Endometrial microvascular endothelial cells (primary cell): ENCODE measurements around the gene SLC39A7. TPM values are rescaled to one million over a fixed set of nuclear protein-coding genes. Genes with fewer than 3 reads are reported as not detected.
"Not testable (repeated sequence)": the region's sequence is repeated elsewhere in the genome, so short reads cannot be mapped to it uniquely, and the experiment has no call there.

ENCODE experiments used
- in situ Hi-C: cut with HindIII; loops from 2 replicates; pipeline ENCODE4 v1.10.0; 2017; ENCODE audit warnings: low sequenced_read_pairs, low pct_unique_long_range_greater_than_20kb; ENCODE audit errors: inconsistent ontology term
- total RNA-seq: library from RNA; depleted of rRNA; stranded (reverse); fragments of >200 nt; gene quantifications from one replicate; pipeline ENCODE4 v1.2.3, GENCODE V29; 2015; ENCODE audit errors: inconsistent ontology term

Gene SLC39A7
- total RNA-seq, 1 donor from 2014 or later, result 102 TPM

DNA sequence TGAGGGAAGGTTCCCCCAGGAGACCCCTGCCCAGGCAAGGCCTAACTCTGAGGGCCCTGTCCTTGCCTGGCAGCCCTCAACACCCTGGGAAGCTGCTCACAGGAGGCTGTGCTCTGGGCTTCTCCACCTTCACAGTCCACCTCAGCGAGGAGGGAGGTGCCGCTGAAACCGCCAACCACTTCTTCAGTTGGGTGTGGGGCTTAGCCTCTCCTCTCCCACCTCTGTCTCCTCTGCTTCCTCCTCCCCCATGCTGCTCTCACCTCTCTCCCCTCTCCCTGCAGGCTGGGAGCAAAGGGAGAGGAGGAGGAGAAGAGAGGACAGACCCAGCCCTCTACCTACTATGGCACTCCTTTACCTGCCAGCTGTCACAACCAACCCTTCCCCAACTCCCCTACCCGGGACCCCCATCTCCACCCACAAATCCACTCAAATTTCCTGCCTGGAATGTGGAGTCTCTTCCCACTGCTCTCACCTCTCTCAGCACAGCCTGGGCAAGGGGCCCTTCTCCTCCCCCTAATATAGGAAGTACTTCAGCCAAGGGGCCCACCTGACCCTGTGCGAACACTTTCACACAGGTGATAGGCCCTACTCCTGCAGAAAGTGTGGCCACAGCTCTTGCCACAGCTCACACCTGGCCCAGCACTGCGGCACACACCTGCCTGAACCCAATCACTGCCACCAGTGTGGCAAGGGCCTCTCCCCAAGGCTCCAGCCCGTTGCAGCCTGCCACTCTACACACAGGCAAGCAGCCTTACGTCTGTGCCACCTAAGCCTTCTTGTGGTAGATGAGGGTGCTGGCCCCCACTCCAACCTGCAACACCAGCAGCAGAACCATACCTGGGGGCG is 14.8 kb downstream of the SLC39A7 start:
- in situ Hi-C loops, result no loop called here

DNA sequence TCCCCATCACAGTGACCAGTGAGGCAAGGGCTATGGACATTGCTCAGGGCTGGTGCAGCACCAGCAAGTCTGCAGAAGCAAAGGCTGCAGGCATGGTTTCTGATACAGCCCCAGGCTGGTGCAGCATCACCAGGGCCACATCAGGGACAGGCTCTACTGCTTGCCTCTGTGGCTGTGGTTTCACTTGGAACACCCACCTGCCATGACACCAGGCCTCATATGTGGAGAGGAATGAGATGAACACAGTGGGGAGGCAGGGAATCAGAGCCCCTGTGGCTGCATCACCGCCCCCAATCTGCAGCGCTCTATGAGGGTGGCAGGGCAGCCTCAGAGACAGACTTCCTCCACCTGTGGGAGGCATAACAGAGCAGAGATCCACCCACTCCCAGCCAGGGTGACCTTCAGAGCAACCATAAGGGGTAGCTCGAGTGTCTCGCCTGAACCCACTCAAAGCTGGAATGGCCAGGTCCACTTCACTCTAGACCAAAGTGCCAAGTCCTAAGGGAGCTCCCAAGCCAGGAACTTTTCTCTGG is 15.5 kb downstream of the SLC39A7 start:
- in situ Hi-C loops, result no loop called here

DNA sequence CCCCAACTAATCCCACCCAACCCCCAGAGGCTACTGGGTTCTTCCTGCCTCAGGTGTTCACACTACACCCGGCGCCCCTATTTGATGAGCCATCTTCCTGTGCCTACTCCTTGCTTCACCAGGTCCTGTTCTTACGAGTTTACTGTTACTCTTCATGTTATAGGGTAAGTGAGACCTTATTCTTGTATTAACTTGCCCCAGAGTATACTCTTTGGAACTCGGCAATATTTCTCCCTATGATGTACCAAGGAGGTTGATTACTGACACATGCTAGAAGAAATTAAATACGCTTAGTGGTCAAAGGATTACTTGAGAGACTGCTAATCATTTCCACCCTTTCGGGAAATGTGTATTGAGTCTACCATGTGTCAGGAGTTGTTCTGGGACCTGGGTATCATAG is 16.6 kb downstream of the SLC39A7 start:
- in situ Hi-C loops, result no loop called here

DNA sequence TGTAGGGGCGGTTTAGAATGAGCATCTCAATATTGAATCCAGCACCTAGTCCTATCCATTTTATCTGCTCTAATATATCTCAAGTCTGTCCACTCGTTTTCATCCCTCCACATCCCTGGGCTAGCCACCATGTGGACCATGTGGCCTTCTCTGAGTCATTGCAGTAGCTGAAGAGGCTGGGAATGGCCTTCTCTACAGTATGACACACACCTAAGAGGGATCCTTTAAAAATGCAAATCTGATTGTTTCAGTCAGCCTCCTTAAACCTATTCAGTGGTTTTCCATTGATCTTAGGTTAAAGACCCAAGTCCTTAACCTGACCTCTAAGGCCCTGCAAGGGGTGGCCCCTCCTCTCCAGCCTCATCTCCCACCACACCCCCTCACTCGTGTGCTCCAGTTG is 17.0 kb downstream of the SLC39A7 start:
- in situ Hi-C loops, result no loop called here

DNA sequence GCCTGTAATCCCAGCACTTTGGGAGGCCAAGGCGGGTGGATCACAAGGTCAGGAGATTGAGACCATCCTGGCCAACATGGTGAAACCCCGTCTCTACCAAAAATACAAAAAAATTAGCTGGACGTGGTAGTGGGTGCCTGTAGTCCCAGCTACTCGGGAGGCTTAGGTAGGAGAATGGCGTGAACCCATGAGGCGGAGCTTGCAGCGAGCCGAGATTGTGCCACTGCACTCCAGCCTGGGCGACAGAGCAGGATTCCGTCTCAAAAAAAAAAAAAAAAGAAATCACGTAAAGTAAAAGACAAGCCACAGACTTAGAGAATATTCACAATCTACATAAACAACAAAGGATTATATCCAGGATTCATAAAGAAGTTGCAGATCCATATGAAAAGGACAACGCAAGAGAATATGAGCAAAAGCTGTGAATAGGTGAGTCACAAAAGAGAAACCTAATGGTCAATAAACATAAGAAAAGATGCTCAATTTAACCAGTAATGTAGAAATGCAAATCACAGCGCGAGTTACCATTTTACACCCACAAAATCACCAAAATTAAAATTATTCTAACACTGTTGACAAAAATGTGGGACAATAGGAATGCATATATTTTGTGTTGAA is 25.9 kb downstream of the SLC39A7 start:
- in situ Hi-C loops, result not testable (repeated sequence)

DNA sequence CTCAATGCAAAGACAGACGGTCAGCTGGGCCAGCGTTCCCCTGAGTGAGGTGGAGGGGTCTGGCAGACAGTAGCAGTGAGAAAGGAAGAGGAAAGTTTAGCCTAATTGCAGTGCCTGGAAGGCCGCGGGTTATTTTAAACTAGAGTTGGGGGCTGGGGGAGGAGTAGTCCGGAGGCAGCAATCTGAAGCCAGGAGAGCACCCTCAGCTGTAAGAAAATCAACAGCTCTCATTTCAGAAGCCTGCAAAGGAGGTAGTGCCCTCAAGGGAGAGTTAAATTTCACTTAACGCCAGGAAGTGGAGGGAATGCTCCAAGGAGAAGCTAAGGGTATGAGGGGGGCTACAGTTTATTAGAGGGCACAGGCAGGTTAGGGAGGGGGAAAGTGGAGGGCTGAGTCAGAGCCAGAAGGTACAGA is 34.6 kb downstream of the SLC39A7 start:
- in situ Hi-C loops, result no loop called here

DNA sequence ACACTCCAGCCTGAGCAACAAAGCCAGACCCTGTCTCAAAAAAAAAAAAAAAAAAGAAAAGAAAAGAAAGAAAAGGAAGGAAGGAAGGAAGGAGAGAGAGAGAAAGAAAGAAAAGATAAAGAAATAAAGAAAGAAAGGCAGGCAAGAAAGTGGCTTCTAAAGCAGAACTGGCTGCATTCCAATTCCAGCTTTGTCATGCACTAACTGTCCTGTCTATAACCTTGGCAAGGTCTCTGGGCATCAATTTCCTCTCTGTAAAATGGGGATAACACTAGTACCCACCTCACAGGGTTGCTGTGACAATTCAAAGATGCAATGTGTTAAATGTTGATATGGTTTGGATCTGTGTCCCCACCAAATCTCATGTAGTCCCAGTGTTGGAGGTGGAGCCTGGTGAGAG is 35.7 kb downstream of the SLC39A7 start:
- in situ Hi-C loops, result no loop called here

DNA sequence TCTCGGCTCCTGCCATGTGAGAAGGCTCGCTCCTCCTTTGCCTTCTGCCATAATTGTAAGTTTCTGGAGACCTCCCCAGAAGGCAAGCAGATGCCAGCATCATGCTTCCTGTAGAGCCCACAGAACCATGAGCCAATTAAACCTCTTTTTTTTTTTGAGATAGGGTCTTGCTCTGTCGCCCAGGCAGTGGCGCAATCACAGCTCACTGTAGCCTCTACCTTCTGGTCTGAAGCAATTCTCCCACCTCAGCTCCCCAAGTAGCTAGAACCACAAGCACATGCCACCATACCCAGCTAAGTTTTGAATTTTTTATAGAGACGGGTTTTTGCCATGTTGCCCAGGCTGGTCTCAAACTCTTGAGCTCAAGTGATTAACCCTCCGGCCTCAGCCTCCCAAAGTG is 36.2 kb downstream of the SLC39A7 start:
- in situ Hi-C loops, result no loop called here

DNA sequence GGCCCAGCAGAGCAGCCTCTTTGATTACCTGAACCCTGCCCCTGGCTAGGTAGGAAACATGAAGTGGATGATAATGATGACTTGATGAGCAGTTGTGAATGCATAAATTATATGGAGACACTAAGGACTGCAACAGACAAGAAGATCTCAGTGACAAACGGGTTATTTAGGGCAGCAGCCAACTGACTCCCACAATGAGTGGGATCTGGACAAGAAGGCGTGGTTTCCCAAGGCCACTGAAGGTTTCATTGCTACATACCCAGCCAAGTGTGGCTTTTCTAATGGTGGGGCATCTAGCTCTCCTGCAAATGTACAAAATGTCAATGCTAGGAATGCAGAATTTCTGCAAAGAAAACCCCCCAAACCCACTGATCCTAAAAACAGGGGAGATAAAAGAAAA is 37.1 kb downstream of the SLC39A7 start:
- in situ Hi-C loops, result no loop called here

DNA sequence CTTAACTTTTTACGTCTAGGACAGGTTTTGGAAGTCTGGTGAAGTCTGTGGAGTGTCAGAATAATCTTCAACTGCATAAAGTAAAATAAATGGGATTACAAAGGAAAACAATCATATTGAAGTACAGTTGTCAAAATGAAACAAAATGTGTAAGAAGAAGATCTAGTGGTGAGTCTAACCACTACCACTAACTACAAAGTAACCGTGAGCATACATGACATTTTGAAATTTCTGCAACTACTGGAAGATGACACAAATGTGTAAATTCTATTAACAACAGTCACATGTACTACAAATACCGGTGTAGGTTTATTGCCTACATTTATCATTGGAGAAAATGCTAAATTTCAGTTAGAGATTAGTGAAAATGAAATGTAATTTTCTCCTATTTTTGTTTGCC is 41.3 kb downstream of the SLC39A7 start:
- in situ Hi-C loops, result no loop called here

DNA sequence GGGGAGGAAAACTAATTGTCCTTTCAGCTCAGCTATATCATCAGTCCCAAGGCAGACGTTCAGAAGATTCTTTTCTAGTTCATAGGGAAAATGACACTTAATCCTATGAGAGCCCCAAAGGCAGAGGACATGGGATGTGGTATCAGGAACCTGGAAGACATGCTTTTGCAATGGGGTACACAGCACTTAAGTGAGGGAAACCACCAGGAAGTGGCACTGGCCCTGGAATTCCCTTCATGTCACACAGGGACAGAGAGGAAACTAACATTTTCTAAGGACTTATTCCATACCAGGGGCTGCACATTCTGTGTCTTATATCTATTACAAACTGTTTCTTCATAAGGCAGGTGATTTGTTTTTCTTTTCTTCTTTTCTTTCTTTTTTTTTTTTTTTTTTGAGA is 42.8 kb downstream of the SLC39A7 start:
- in situ Hi-C loops, result no loop called here

DNA sequence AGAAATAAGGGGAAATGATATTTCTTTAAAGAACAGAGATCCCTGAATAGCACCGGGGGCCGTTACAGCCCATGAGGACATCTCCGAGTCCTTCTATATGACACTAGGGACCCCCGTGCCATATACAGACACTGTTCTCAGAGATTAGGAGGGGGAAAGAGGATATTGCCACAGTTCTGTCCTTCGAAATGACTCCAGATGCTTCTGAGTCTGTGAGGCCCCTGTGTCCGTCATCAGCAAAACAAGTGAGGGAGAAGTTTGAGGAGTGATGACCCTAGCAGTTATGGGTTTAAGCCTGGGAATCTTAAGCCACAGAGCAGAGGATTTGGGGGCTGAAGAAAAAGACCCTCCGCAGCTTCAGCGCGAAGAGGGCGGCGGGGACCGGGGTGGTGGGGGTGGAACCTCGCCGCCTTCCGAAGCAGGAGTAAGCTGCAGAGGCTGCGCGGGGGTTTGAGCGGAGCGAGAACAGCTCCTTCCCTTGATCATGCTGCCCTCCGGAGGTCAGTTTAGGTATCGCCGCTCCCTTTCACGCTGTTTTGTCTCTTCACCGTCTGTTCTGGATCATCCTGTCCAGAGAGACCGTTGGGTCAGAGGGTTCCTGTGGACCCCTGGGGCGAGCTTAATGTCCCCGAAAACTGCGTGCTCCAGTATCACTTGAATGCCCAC is 47.4 kb downstream of the SLC39A7 start:
- in situ Hi-C loops, result no loop called here

DNA sequence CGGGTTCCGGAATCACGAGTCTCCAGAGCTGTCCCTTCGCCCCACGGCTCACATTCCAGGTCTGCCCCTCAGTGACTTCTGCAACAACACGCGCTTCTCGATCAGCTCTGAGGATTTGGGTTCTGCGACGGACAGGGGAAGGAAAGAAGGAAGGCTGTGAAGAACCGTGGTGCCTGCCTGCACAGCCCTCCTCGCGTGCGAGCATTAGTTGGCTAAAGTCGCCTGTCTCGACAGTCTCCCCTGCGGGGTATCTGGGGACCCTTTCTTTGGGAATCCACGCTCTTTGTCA is 47.9 kb downstream of the SLC39A7 start:
- in situ Hi-C loops, result no loop called here

DNA sequence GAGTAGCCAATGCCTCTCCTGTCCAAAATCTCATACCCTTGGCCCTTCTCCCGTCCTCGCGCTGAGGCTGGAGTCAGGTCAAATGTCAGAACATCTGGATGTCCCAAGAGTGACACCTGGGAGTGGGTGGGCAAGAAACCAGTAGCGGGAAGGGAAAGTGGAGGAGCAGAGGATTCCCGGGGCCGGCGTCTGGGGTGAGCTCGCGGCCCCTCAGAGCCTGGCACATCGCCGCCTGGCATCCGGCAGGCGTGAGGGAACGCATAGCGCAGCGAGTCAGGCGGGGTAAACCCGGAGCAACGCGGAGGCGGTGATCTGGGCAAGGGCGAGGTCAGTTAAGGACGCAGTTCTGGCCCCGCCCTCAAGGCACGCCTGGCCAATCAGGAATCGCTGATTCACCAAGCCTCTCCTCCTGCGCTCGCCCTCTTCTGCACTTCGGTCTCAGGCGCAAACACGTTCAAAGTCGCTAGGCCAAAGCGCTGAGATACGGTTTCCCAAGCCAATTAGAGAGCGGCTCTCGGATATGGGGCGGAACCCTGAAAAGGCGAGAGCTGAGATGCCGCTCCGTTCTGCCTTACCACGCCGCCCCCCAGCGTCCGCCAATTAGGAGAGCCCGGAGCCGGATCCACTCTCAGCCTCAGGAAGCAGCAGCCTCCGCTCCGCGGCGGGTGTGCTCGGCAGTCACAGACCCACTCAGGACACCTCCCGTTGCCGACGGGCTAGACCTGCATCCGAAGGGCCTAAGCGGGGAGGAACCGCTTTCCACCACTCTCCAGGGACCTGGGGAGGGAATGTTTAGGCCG is 48.5 kb downstream of the SLC39A7 start:
- in situ Hi-C loops, result no loop called here

DNA sequence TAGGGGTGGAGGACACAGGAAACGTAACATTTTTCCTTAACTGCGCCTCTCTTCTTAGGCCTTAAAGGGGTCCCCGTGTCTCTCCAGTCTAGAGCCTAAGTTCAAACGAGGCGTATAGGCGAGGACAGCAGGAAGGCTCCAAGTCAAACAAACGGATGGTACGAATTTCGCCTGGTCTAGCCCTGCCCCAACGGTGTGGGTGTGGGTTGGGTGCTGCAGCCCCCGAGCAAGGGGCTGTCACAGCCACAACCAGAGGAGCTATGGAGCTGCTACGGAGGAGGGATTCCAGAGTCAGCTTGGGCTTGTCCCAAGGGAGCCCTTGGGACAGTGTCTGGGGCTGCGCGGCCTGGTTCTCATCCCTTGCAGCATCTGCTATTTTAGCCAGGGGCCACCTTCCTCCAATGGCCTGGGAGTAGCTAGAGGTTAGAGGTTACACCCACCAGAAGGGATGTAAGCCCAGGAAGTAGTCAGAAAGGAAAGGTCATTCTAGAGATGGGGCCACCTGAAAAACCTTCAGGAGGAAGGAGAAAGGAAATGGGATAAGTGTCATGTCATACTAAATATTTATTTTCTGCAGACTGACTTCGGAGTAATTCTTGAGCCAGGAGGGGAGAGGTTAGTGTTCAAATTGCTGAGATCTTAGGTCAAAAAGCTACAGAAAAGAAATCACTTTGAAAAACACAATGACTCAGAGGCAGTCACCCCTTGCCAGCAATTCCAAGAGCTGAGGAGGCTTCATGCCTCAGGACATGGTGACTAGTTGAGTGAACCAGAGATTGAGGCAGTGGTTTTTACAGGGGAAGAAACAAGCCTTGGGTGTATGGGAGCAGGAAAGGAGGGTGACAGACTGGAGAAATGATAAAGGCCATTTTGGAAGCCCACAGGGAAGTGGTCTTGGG is 49.3 kb downstream of the SLC39A7 start:
- in situ Hi-C loops, result no loop called here

DNA sequence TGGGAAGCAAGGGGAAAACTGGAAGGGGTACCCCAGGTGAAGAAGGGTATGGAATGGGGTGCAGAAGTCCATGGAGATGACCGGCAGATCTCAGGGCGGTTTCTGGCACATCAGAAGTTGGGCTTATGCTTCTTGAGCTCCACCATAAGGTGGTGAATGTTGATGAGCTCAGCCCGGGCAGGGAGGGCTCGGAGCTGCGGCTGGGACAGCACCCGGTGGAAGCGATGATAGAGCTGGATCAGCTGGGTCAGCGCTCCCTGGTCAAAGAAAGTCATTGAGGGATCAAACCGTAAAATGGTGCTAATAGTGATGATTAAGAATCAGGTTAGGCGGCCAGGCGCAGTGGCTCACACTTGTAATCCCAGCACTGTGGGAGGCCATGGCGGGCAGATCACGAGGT is 50.1 kb downstream of the SLC39A7 start:
- in situ Hi-C loops, result no loop called here

DNA sequence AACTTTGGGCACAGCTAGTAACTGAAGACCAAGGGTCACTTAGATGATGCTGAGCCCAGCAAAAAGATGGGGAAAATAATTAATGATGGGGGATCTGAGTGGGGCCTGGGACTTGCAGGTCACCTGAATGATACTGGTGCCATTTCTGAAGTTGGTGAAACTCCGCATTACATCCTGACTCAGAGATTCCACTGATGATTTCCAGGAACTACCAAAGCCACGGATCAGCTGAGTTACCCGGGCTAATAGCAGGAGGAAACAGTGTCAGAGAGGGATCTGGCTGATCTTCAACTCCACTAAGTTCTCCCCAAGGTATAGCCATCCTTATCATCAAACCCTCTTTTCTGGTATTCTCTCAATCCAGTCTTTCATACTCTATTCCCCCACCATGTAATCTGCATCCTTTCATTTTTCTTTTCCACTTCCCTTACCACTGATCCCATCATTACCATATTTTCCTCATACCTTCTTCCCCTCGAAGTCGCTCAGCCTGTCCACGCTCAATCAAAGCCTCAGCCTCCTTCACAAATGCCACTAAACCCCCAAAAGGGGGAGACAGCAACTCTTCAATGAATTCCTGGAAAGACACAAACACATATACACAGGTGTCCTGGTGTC is 50.8 kb downstream of the SLC39A7 start:
- in situ Hi-C loops, result no loop called here

DNA sequence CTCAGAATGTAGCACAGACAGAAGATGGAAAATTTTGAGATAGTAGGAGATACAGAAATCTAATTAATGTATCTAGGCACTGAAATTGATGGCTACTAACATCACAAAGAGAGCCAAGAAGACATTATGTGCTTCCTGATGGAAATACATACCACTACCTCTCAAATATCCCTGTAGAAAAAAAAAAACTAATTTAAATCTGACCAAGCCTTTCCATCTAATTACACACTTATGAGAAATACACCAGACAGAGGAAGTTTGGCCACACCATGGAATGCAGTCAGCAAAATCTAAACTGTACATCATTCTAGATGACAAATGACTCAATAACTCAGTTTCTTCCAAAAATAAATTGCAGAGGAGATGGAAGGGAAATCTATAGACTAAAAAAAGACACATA is 52.1 kb downstream of the SLC39A7 start:
- in situ Hi-C loops, result no loop called here
